T1000 (cell line): ENCODE data around the gene MAP1A.
"Not testable (repeated sequence)": the region's sequence is repeated elsewhere in the genome, so short reads cannot be mapped to it uniquely, and the experiment has no call there.

ENCODE experiments used
- DNase-seq: peaks from one replicate; lab custom pipeline; 2025; ENCODE audit warnings: mixed read lengths; lab: John Stamatoyannopoulos, UW

MAP1A gene

GRCh38 chr15:43529587-43530345 lies 12.4 kb downstream of the MAP1A start:
- DNase-seq = no peak

DNA sequence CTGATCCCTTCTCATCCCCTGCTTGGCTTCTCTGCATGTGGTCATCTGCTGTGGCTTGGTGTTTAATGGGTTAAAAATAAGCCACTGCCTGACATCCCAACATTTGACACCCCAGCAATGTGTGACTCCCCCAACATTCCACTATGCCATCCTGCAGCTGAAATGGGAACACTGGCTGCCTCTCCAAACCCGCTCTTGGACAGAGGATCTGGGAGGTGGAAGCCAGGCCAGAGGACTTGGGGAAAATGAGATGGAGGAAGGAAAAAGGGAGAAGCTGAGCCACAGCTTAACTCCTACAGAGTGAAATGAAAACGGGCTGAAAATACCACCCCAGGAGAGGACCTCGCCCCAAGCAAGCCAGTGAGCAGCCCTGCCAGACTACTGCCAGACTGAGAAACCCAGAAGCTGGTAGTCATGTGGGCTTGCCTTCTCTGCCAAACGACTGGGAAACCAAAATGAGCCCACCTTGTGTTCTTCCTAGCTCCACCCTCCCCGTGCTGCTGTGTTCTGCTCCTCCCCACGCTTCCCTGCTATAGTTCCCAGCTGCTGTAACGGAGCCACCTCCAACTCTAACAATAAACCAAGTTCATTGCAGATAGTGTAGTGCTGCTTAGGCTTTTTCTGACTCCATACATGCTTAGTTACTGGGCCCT lies 13.7 kb downstream of the MAP1A start:
- DNase-seq = no peak

- DNase-seq = not testable (repeated sequence)
Measured at GRCh38 chr15:43532826-43533225, 15.4 kb downstream of the MAP1A start.

- no peak for DNase-seq
Measured at GRCh38 chr15:43534897-43535296, 17.5 kb downstream of the MAP1A start.

DNA sequence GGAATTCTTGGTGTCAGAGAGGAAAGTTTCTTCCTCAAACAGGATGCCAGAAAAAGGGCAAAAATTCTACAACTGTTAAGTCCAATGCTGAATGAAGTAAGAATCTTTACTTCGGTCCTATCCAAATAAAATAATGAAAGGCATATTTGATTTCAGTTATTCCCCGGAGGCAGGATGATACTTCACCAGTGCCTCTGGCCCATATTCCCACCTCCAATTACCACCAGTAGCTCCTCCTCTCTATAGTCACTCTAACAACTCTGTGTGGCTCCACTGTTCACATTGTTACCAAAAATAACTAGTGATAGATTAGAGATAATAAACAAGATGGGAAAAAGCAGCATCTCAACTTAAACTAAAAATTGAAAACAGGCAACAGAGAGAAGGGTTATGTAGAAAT lies 20.7 kb downstream of the MAP1A start:
- DNase-seq = no peak

DNA sequence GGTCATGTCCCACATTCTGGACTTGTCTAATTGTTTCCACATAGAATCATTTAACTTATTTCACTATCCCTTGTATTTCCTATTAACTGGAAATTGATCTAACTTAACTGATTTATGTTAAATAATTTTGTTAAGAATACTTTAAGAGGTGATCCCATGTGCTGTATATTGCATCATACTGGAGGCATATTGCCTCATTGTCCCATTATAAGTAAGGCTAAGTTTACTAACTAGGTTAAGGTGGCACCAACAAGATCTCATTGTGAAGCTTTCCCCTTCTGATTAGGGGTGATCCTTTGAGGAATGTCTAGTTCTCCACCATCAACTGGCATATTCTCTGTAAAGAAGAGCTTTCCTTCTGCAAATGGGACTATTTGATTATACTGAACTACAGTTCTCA lies 24.4 kb downstream of the MAP1A start:
- DNase-seq = no peak

- DNase-seq = no peak
Measured at GRCh38 chr15:43544266-43544665, 26.9 kb downstream of the MAP1A start.

GRCh38 chr15:43545426-43545825 lies 28.0 kb downstream of the MAP1A start:
- DNase-seq = no peak

DNA sequence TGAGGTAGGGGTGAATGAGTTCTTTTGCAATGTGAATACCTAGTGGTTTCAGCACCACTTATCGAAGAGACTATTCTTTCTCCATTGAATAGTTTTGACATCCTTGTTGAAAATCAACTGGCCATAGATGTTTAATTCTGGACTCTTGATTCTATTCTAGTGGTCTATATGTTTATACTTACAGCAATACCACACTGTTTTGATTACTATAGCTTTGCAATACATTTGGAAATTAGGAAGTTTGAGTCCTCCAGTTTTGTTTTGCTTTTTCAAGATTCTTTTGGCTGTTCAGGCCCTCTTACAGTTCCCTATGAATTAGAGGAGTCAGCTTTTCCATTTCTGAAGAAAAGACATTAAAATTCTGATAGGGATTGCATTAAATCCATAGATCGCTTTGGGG lies 30.1 kb downstream of the MAP1A start:
- no peak for DNase-seq

GRCh38 chr15:43550527-43551363 lies 33.3 kb downstream of the MAP1A start:
- DNase-seq = no peak

DNA sequence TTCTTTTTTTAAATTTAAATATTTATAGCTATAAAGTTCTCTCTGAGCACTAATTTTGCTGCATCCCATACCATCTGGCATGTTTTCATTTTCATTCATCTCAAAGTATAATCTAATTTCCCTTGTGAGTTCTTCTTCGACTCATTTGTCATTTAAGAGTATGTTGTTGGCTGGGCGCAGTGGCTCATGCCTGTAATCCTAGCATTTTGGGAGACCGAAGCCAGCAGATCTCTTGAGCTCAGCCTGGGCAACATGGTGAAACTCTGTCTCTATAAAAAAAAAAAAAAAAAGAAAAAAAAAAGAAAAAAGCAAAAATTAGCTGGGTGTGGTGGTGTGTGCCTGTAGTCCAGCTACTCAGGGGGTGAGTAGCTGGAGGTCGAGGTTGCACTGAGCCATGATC lies 34.8 kb downstream of the MAP1A start:
- no peak for DNase-seq

GRCh38 chr15:43552986-43553385 lies 35.6 kb downstream of the MAP1A start:
- DNase-seq = no peak

DNA sequence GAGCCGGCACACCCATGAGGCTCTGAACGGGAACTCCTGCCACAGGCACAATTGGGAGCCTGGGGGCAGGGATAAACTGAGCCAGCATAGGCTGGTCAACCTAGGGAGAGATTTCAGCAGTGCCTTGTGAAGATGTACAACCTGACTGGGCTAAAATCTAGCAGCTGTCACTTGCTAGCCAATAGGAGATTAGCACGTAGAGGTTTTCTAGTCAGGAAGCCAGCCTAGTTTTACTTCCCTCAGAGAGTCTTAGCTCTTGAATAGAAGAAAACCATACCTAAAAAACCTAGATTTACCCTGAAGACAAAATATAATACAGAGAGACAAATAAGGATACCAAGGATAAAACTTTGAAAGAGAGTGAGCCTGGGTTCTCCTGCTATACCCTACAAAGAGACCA lies 45.3 kb downstream of the MAP1A start:
- DNase-seq = not testable (repeated sequence)

- not testable (repeated sequence) for DNase-seq
Measured at GRCh38 chr15:43563793-43564192, 46.4 kb downstream of the MAP1A start.

GRCh38 chr15:43566615-43567014 lies 49.2 kb downstream of the MAP1A start:
- not testable (repeated sequence) for DNase-seq

- not testable (repeated sequence) for DNase-seq
Measured at GRCh38 chr15:43574607-43575006, 57.2 kb downstream of the MAP1A start.
